ENCODE results near the gene TCEAL6. TPM values are rescaled to one million over a fixed set of nuclear protein-coding genes. Genes with fewer than 3 reads are reported as not detected.
"Not testable (repeated sequence)": the region's sequence is repeated elsewhere in the genome, so short reads cannot be mapped to it uniquely, and the experiment has no call there.

Gene TCEAL6
- total RNA-seq, 1 donor from 2014 or later, result not detected

GRCh38 chrX:102138064-102138463 is 4.2 kb downstream of the TCEAL6 start:
- Mint-ChIP-seq H3K36me3 (ENCODE audit: insufficient read depth) (peaks cover 2% of the 10 kb centered on the region), H3K4me1 (ENCODE audit: low read depth) (no peaks in the 10 kb centered on the region), H3K27me3 (peaks cover 16% of the 10 kb centered on the region), H3K9me3 (ENCODE audit: low read depth) (peaks cover 18% of the 10 kb centered on the region), H3K27ac (no peak overlapping the region), H3K4me3 (ENCODE audit: low read depth) (no peak overlapping the region)
- no peak for TF ChIP-seq CTCF (IDR thresholded peaks at IDR 0.05; ENCODE audit: unreplicated experiment)
- DNase-seq (ENCODE audit: low spot score, unreplicated experiment), result no peak

- Mint-ChIP-seq H3K27ac (no peak overlapping the region), H3K36me3 (ENCODE audit: insufficient read depth) (peaks cover 2% of the 10 kb centered on the region), H3K4me3 (ENCODE audit: low read depth) (no peak overlapping the region), H3K4me1 (ENCODE audit: low read depth) (peaks cover 4% of the 10 kb centered on the region), H3K27me3 (peaks cover 23% of the 10 kb centered on the region), H3K9me3 (ENCODE audit: low read depth) (peaks cover 7% of the 10 kb centered on the region)
- TF ChIP-seq CTCF (IDR thresholded peaks at IDR 0.05; ENCODE audit: unreplicated experiment), result peak; percentile 36
- no peak for DNase-seq (ENCODE audit: low spot score, unreplicated experiment)
Measured at GRCh38 chrX:102129473-102129872, 12.8 kb downstream of the TCEAL6 start.

- Mint-ChIP-seq H3K4me3 (ENCODE audit: low read depth) (peak overlapping the region; percentile 19), H3K9me3 (ENCODE audit: low read depth) (peaks cover 16% of the 10 kb centered on the region), H3K4me1 (ENCODE audit: low read depth) (peaks cover 4% of the 10 kb centered on the region), H3K27me3 (peaks cover 29% of the 10 kb centered on the region), H3K36me3 (ENCODE audit: insufficient read depth) (peaks cover 3% of the 10 kb centered on the region), H3K27ac (no peak overlapping the region)
- DNase-seq (ENCODE audit: low spot score, unreplicated experiment), result no peak
- TF ChIP-seq CTCF (IDR thresholded peaks at IDR 0.05; ENCODE audit: unreplicated experiment), result no peak
Measured at GRCh38 chrX:102126863-102127262, 15.4 kb downstream of the TCEAL6 start.

GRCh38 chrX:102126080-102126818 is 16.0 kb downstream of the TCEAL6 start:
- H3K9me3 Mint-ChIP-seq (ENCODE audit: low read depth), result peaks cover 13% of the 10 kb centered on the region
- H3K36me3 Mint-ChIP-seq (ENCODE audit: insufficient read depth); H3K27ac Mint-ChIP-seq; H3K4me1 Mint-ChIP-seq (ENCODE audit: low read depth); DNase-seq (ENCODE audit: low spot score, unreplicated experiment): not testable (repeated sequence)
- H3K4me3 Mint-ChIP-seq (ENCODE audit: low read depth), result peak overlapping the region; percentile 74
- peaks cover 25% of the 10 kb centered on the region for H3K27me3 Mint-ChIP-seq

GRCh38 chrX:102125436-102125835 is 16.8 kb downstream of the TCEAL6 start, which contains the start of gene TCEAL2:
TSS of gene TCEAL2 (plus strand) at chrX:102125679. CDS start at chrX:102126831, 1,152 bp downstream.
- not testable (repeated sequence) for H3K36me3 Mint-ChIP-seq (ENCODE audit: insufficient read depth); H3K4me1 Mint-ChIP-seq (ENCODE audit: low read depth); DNase-seq (ENCODE audit: low spot score, unreplicated experiment)
- Mint-ChIP-seq H3K27ac (peak within 1 kb of the TSS; percentile 56), H3K27me3 (peaks cover 25% of the 10 kb centered on the region), H3K9me3 (ENCODE audit: low read depth) (peaks cover 13% of the 10 kb centered on the region), H3K4me3 (ENCODE audit: low read depth) (peak within 1 kb of the TSS; percentile 74)

GRCh38 chrX:102125014-102125413 is 17.3 kb downstream of the TCEAL6 start:
- H3K27me3 Mint-ChIP-seq, result peaks cover 25% of the 10 kb centered on the region
- H3K27ac Mint-ChIP-seq, result peak overlapping the region; percentile 56
- DNase-seq (ENCODE audit: low spot score, unreplicated experiment); H3K4me1 Mint-ChIP-seq (ENCODE audit: low read depth); H3K36me3 Mint-ChIP-seq (ENCODE audit: insufficient read depth): not testable (repeated sequence)
- peak overlapping the region; percentile 73 for H3K4me3 Mint-ChIP-seq (ENCODE audit: low read depth)
- peaks cover 13% of the 10 kb centered on the region for H3K9me3 Mint-ChIP-seq (ENCODE audit: low read depth)

GRCh38 chrX:102115748-102116147 is 26.5 kb downstream of the TCEAL6 start:
- Mint-ChIP-seq H3K4me3 (ENCODE audit: low read depth) (no peak overlapping the region), H3K9me3 (ENCODE audit: low read depth) (peaks cover 25% of the 10 kb centered on the region), H3K27ac (no peak overlapping the region), H3K36me3 (ENCODE audit: insufficient read depth) (no peaks in the 10 kb centered on the region), H3K27me3 (peaks cover 7% of the 10 kb centered on the region), H3K4me1 (ENCODE audit: low read depth) (no peaks in the 10 kb centered on the region)
- no peak for DNase-seq (ENCODE audit: low spot score, unreplicated experiment)
- TF ChIP-seq CTCF (IDR thresholded peaks at IDR 0.05; ENCODE audit: unreplicated experiment), result no peak
